Thyroid gland (tissue), 4 donors: ENCODE data around the gene STK38L. TPM values are rescaled to one million over a fixed set of nuclear protein-coding genes. Genes with fewer than 3 reads are reported as not detected.
A peak's percentile ranks its signal among the peaks of the same experiment; 100 is the strongest.

ENCODE experiments used
- DNase-seq, 2 donors: peaks; one replicate each; pipeline ENCODE4 v3.0.0-alpha.2; 2019
- H3K27ac ChIP-seq, 3 donors: fragments of 200-600 bp; sonication (generic); 1 replicate in 2 of 3; 2 replicates in 1 of 3; pipeline ENCODE4 v1.5.1; 2016 to 2019; ENCODE audit warnings: mild to moderate bottlenecking in 1 of 3, moderate library complexity in 1 of 3
- H3K27me3 ChIP-seq: fragments of 200-600 bp; sonication (generic); one replicate; pipeline ENCODE4 v1.5.1; 2019
- H3K36me3 ChIP-seq, 2 donors: fragments of 200-600 bp; sonication (generic); one replicate each; pipeline ENCODE4 v1.5.1; 2016 to 2019
- H3K4me1 ChIP-seq, 2 donors: fragments of 200-600 bp; sonication (generic); one replicate each; pipeline ENCODE4 v1.5.1; 2017 to 2019
- H3K4me3 ChIP-seq, 3 donors: fragments of 200-600 bp; sonication (generic); replicated peaks in 1 of 3; 1 replicate in 2 of 3; 2 replicates in 1 of 3; pipeline ENCODE4 v1.5.1; 2016; ENCODE audit warnings: mild to moderate bottlenecking in 1 of 3
- H3K9me3 ChIP-seq: fragments of 200-600 bp; sonication (generic); one replicate; pipeline ENCODE4 v1.5.1; 2017
- CTCF ChIP-seq, 6 experiments: fragments of 200-600 bp in 3 of 6; fragments of 450-650 bp in 3 of 6; sonication (generic) in 3 of 6; IDR thresholded peaks; one replicate each; pipeline ENCODE4 v1.5.1; 2016 to 2019; ENCODE audit warnings: antibody characterized with exemption in 6 of 6, mild to moderate bottlenecking in 2 of 6, inconsistent platforms in 1 of 6, moderate library complexity in 1 of 6
- POLR2A ChIP-seq, 2 donors: fragments of 450-650 bp; IDR thresholded peaks; one replicate each; pipeline ENCODE4 v1.6.1; 2017; ENCODE audit warnings: antibody characterized with exemption in 2 of 2, mild to moderate bottlenecking in 2 of 2, moderate library complexity in 1 of 2
- whole genome bisulfite sequencing, 2 donors: methylation state at CpG; one replicate each; pipeline ENCODE4 v1.1.5; 2017; 5-methylcytosine and 5-hydroxymethylcytosine counted together
- intact Hi-C: fragments of 100-400 bp; cut with DNase I; formaldehyde crosslinking; loops from one replicate; pipeline ENCODE4 v1.15.1; 2023
- total RNA-seq, 4 donors: library from RNA; depleted of rRNA; stranded (reverse); fragments of >200 nt; gene quantifications; one replicate each; pipeline ENCODE4 v1.2.3, GENCODE V29; 2016

STK38L gene
- total RNA-seq, 4 donors from 2014 or later, result 20.1 to 42.2 (median 27.0) TPM

DNA sequence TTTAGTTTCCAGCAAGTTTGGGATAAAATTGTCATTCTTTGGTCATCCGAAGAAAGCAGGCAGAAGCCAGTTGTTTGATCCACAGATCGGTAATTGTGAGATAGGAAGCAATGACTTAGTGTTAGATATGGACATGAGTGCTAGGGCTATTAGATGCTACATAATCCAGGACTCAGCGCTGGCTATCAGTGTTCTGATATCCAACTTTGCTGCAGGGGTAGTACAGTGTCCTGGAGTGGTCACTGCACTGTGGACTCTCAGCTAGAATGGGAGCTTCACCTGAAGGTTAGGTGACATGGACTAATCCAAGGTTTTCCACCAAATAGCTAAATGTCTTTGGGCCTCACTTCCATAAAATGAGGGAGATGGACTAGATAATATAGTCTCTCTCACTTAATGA, 39.9 kb downstream of the STK38L start:
- TF ChIP-seq POLR2A (IDR thresholded peaks at IDR 0.05) (no peak), CTCF (IDR thresholded peaks at IDR 0.05) (no peak)
- no peaks in the 10 kb centered on the region for H3K36me3 ChIP-seq
- intact Hi-C loops, result no loop called here
- DNase-seq, result no peak
- WGBS, 2 donors, result 96 to 98% methylated on average over 3 of the region's 3 CpGs
- peak overlapping the region in 2 of 3 donors; percentile 53 to 60 for H3K27ac ChIP-seq
- no peak overlapping the region for H3K4me3 ChIP-seq
- no peaks in the 10 kb centered on the region for H3K9me3 ChIP-seq
- H3K4me1 ChIP-seq, result peaks cover 23 to 24% of the 10 kb centered on the region in 2 donors
- H3K27me3 ChIP-seq, result no peaks in the 10 kb centered on the region

DNA sequence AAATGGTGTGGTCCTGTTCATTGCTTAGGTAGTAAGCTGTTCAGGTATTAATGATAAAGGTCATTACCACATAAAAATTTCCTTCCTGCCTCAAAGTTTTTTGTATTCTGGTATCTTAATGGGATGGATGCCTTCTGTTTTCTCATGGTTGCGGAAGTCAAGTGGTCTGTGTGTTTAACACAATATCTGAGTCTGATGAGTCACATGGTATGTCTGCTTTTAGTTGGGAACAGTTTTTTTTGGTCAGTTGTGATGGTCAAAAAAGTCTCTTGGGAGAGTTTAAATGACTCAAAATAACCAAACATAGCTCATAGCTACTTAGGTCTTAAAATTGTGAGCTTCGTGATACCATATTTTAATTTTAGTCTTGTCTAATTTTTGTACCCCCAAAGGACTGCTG, 40.7 kb downstream of the STK38L start:
- H3K27ac ChIP-seq, result peak overlapping the region; percentile 30 to 60 (median 53)
- DNase-seq, result no peak
- H3K36me3 ChIP-seq, result no peaks in the 10 kb centered on the region
- no peaks in the 10 kb centered on the region for H3K27me3 ChIP-seq
- WGBS, 2 donors, result 48% methylated on average over 2 of the region's 2 CpGs
- peaks cover 23 to 28% of the 10 kb centered on the region in 2 donors for H3K4me1 ChIP-seq
- TF ChIP-seq CTCF (IDR thresholded peaks at IDR 0.05), result no peak
- no peak for TF ChIP-seq POLR2A (IDR thresholded peaks at IDR 0.05)
- H3K9me3 ChIP-seq, result no peaks in the 10 kb centered on the region
- H3K4me3 ChIP-seq, result no peak overlapping the region
- intact Hi-C loops, result no loop called here

- TF ChIP-seq POLR2A (IDR thresholded peaks at IDR 0.05) (no peak), CTCF (IDR thresholded peaks at IDR 0.05) (no peak)
- no peaks in the 10 kb centered on the region for H3K36me3 ChIP-seq
- intact Hi-C loops, result no loop called here
- DNase-seq, result no peak
- peaks cover 23 to 28% of the 10 kb centered on the region in 2 donors for H3K4me1 ChIP-seq
- H3K27ac ChIP-seq, result peak overlapping the region; percentile 12 to 60 (median 53)
- no peaks in the 10 kb centered on the region for H3K9me3 ChIP-seq
- WGBS, 2 donors, result 86 to 92% methylated on average over 1 of the region's 1 CpG
- H3K4me3 ChIP-seq, result no peak overlapping the region
- no peaks in the 10 kb centered on the region for H3K27me3 ChIP-seq
These were observed 41.3 kb downstream of the STK38L start for GRCh38 chr12:27285403-27285802.

GRCh38 chr12:27289414-27289813, 45.3 kb downstream of the STK38L start:
- Histone ChIP-seq H3K27me3 (no peaks in the 10 kb centered on the region), H3K36me3 (no peaks in the 10 kb centered on the region), H3K4me3 (no peak overlapping the region), H3K4me1 (peaks cover 40 to 50% of the 10 kb centered on the region in 2 donors), H3K9me3 (no peaks in the 10 kb centered on the region), H3K27ac (no peak overlapping the region)
- no peak for DNase-seq
- WGBS, 2 donors, result 94 to 95% methylated on average over 3 of the region's 3 CpGs
- intact Hi-C loops, result no loop called here
- TF ChIP-seq CTCF (IDR thresholded peaks at IDR 0.05), result no peak

DNA sequence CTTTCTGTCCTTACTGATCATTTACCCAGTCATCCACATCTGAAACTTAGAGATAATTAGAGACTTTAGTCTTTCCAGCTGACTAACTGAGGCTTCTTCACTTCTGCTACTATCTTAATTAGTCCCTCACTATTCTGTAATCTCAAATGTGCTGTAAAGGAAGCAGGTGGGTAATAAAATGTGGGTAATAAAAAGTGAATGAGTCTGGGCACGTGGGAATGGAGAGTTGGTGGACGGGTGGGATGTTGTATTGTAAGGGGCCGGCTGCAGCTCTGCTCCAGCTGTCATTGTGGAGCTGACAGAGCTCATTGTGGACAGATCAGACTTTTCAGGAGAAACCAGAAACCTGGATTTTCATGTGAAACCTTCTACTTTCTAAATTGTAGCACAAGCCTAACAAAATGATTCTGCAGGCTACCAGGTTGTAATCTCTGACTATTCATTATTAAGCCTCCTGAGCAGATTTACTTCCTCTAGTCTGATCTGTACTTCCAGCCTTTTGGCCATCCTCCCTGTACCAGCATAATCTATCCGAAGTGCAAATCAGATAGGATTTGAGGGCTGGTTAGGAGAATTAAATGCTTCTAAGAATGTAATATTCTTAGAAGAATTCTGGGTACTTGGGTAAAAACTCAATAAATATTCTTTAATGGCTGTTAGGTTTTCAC, 46.5 kb downstream of the STK38L start:
- intact Hi-C loops, result loop anchor here (10.0 kb wide), 1 partner anchor 46 kb away; the partner anchor contains the start of gene STK38L
- no peaks in the 10 kb centered on the region for H3K36me3 ChIP-seq
- DNase-seq, result no peak
- no peaks in the 10 kb centered on the region for H3K27me3 ChIP-seq
- peak overlapping the region in 1 of 3 donors; percentile 31 for H3K27ac ChIP-seq
- no peaks in the 10 kb centered on the region for H3K9me3 ChIP-seq
- TF ChIP-seq POLR2A (IDR thresholded peaks at IDR 0.05) (no peak), CTCF (IDR thresholded peaks at IDR 0.05) (no peak)
- 85 to 88% methylated on average over 4 of the region's 4 CpGs for WGBS, 2 donors
- peaks cover 29 to 38% of the 10 kb centered on the region in 2 donors for H3K4me1 ChIP-seq
- no peak overlapping the region for H3K4me3 ChIP-seq
